HEK293T (cell line): ENCODE measurements around the gene GRHL1.

Experiments used
- BHLHE40 ChIP-seq: fragments of 450-650 bp; IDR thresholded peaks from 2 replicates; pipeline ENCODE4 v1.6.1; 2016; ENCODE audit warnings: mild to moderate bottlenecking, moderate library complexity, borderline replicate concordance
- PKNOX1 ChIP-seq: fragments of 450-650 bp; IDR thresholded peaks from 2 replicates; pipeline ENCODE4 v1.6.1; 2016
- TARDBP ChIP-seq: fragments of 450-650 bp; IDR thresholded peaks from 2 replicates; pipeline ENCODE4 v1.6.1; 2016

GRCh38 chr2:10026940-10027569, 75.6 kb downstream of the GRHL1 start:
- TF ChIP-seq BHLHE40, result no peak
- no peak for TF ChIP-seq PKNOX1
- TF ChIP-seq TARDBP, result no peak
